ENCODE data around the gene NLRX1. TPM values are rescaled to one million over a fixed set of nuclear protein-coding genes. Genes with fewer than 3 reads are reported as not detected.

NLRX1 gene
- total RNA-seq, 1 donor = 16.4 TPM

- no peak for TF ChIP-seq CTCF (IDR thresholded peaks at IDR 0.05; ENCODE audit: insufficient read depth, low read depth, low read length)
- no peak for DNase-seq (ENCODE audit: low read depth)
- peak overlapping the region; percentile 58 for H3K4me3 ChIP-seq (ENCODE audit: low read depth, low read length)
Observed at GRCh38 chr11:119148720-119149017, 19.9 kb upstream of the NLRX1 start.

GRCh38 chr11:119149018-119149785, 19.3 kb upstream of the NLRX1 start, which contains the start of gene ABCG4:
Gene ABCG4 (plus strand): TSS chr11:119149052. CDS start chr11:119149966, 914 bp downstream.
- peak within 1 kb of the TSS; percentile 58 for H3K4me3 ChIP-seq (ENCODE audit: low read depth, low read length)
- TF ChIP-seq CTCF (IDR thresholded peaks at IDR 0.05; ENCODE audit: insufficient read depth, low read depth, low read length) = no peak
- DNase-seq (ENCODE audit: low read depth) = peak; percentile 16

- no peak for DNase-seq (ENCODE audit: low read depth)
- peak overlapping the region; percentile 58 for H3K4me3 ChIP-seq (ENCODE audit: low read depth, low read length)
- no peak for TF ChIP-seq CTCF (IDR thresholded peaks at IDR 0.05; ENCODE audit: insufficient read depth, low read depth, low read length)
Observed at GRCh38 chr11:119149786-119150275, 18.7 kb upstream of the NLRX1 start.

- H3K4me3 ChIP-seq (ENCODE audit: low read depth, low read length) = no peak overlapping the region
- TF ChIP-seq CTCF (IDR thresholded peaks at IDR 0.05; ENCODE audit: insufficient read depth, low read depth, low read length) = no peak
- DNase-seq (ENCODE audit: low read depth) = no peak
Observed at GRCh38 chr11:119152043-119152442, 16.5 kb upstream of the NLRX1 start.

GRCh38 chr11:119152604-119153003, 15.9 kb upstream of the NLRX1 start:
- no peak for DNase-seq (ENCODE audit: low read depth)
- no peak for TF ChIP-seq CTCF (IDR thresholded peaks at IDR 0.05; ENCODE audit: insufficient read depth, low read depth, low read length)

GRCh38 chr11:119153049-119153818, 15.3 kb upstream of the NLRX1 start:
- H3K4me3 ChIP-seq (ENCODE audit: low read depth, low read length) = no peak overlapping the region
- peak; percentile 9 for TF ChIP-seq CTCF (IDR thresholded peaks at IDR 0.05; ENCODE audit: insufficient read depth, low read depth, low read length)
- DNase-seq (ENCODE audit: low read depth) = no peak

More at GRCh38 chr11:119152604-119153003, 15.9 kb upstream of the NLRX1 start:
- no peak overlapping the region for H3K4me3 ChIP-seq (ENCODE audit: low read depth, low read length)

Measured in fibroblast of villous mesenchyme (primary cell).